Mesendoderm (in vitro differentiated cells): Measurements from ENCODE around the gene NLGN1.

Experiments
- DNase-seq: peaks from one replicate; pipeline ENCODE4 v3.0.0; 2013
- H2AK5ac ChIP-seq: 2 replicates; pipeline ENCODE4 v1.6.1; 2013; ENCODE audit warnings: low read length, inconsistent platforms
- H2BK120ac ChIP-seq: 2 replicates; pipeline ENCODE4 v1.6.1; 2013; ENCODE audit warnings: low read depth, mild to moderate bottlenecking, low read length, moderate library complexity, mixed read lengths
- H2BK15ac ChIP-seq: replicated peaks from 2 replicates; pipeline ENCODE4 v1.6.1; 2013; ENCODE audit warnings: low read depth, mild to moderate bottlenecking, moderate library complexity
- H2BK5ac ChIP-seq: 2 replicates; pipeline ENCODE4 v1.6.1; 2013; ENCODE audit warnings: low read length, inconsistent platforms
- H3K18ac ChIP-seq: 2 replicates; pipeline ENCODE4 v1.6.1; 2013; ENCODE audit warnings: mild to moderate bottlenecking, low read length, mixed read lengths
- H3K23ac ChIP-seq: one replicate; pipeline ENCODE4 v1.6.1; 2013; ENCODE audit warnings: low read length
- H3K27ac ChIP-seq: 2 replicates; pipeline ENCODE4 v1.5.1; 2013; ENCODE audit warnings: low read depth, mild to moderate bottlenecking, inconsistent platforms, low read length, moderate library complexity
- H3K27me3 ChIP-seq: 2 replicates; pipeline ENCODE4 v1.6.1; 2013; ENCODE audit warnings: low read length, control low read depth, mild to moderate bottlenecking, inconsistent platforms; ENCODE audit not compliant: insufficient read depth, poor library complexity
- H3K36me3 ChIP-seq: 2 replicates; pipeline ENCODE4 v1.6.1; 2013; ENCODE audit warnings: low read length, inconsistent platforms; ENCODE audit not compliant: control insufficient read depth, insufficient read depth
- H3K4ac ChIP-seq: one replicate; pipeline ENCODE4 v1.6.1; 2013; ENCODE audit warnings: low read depth, mild to moderate bottlenecking, low read length, moderate library complexity
- H3K4me1 ChIP-seq: 2 replicates; pipeline ENCODE4 v1.6.1; 2013; ENCODE audit warnings: low read depth, low read length, inconsistent platforms; ENCODE audit not compliant: control insufficient read depth
- H3K4me2 ChIP-seq: 2 replicates; pipeline ENCODE4 v1.6.1; 2013; ENCODE audit warnings: low read length
- H3K4me3 ChIP-seq: 2 replicates; pipeline ENCODE4 v1.5.1; 2013; ENCODE audit warnings: mild to moderate bottlenecking, low read length
- H3K56ac ChIP-seq: one replicate; pipeline ENCODE4 v1.6.1; 2013; ENCODE audit warnings: low read length
- H3K79me1 ChIP-seq: 2 replicates; pipeline ENCODE4 v1.6.1; 2013; ENCODE audit warnings: low read length, inconsistent platforms
- H3K79me2 ChIP-seq: 2 replicates; pipeline ENCODE4 v1.6.1; 2013; ENCODE audit warnings: mild to moderate bottlenecking, low read length; ENCODE audit not compliant: control insufficient read depth, insufficient read depth
- H3K9ac ChIP-seq: 2 replicates; pipeline ENCODE4 v1.6.1; 2013; ENCODE audit warnings: low read length, inconsistent platforms
- H4K5ac ChIP-seq: one replicate; pipeline ENCODE4 v1.6.1; 2013; ENCODE audit warnings: low read length
- H4K8ac ChIP-seq: one replicate; pipeline ENCODE4 v1.6.1; 2013; ENCODE audit warnings: low read depth, mild to moderate bottlenecking, control low read depth, low read length, moderate library complexity
- WGBS: extraction: QIAGEN DNeasy Blood & Tissue Kit; methylation state at CpG from one replicate; pipeline ENCODE4 v1.1.7; 2013; ENCODE audit warnings: low lambda C conversion rate, missing lambda C conversion rate; ENCODE audit not compliant: insufficient coverage; ENCODE audit errors: extremely low coverage; 5-methylcytosine and 5-hydroxymethylcytosine counted together

NLGN1 gene

GRCh38 chr3:174100744-174101143, 703.2 kb downstream of the NLGN1 start:
- no peak overlapping the region for H4K8ac ChIP-seq
- no peaks in the 10 kb centered on the region for H3K36me3 ChIP-seq
- no peak overlapping the region for H2AK5ac ChIP-seq
- H4K5ac ChIP-seq: no peak overlapping the region
- H3K9ac ChIP-seq: no peak overlapping the region
- no CpG with 5 or more reads among the region's 2 CpGs for WGBS
- no peak overlapping the region for H3K4me2 ChIP-seq
- H3K56ac ChIP-seq: no peak overlapping the region
- H3K18ac ChIP-seq: no peak overlapping the region
- no peak overlapping the region for H3K4ac ChIP-seq
- H2BK15ac ChIP-seq: no peak overlapping the region
- H3K79me1 ChIP-seq: no peaks in the 10 kb centered on the region
- no peak overlapping the region for H3K27ac ChIP-seq
- H3K4me1 ChIP-seq: no peaks in the 10 kb centered on the region
- DNase-seq: no peak
- no peak overlapping the region for H3K23ac ChIP-seq
- no peak overlapping the region for H2BK5ac ChIP-seq
- no peaks in the 10 kb centered on the region for H3K79me2 ChIP-seq
- no peak overlapping the region for H3K4me3 ChIP-seq
- H2BK120ac ChIP-seq: no peak overlapping the region
- no peaks in the 10 kb centered on the region for H3K27me3 ChIP-seq

DNA sequence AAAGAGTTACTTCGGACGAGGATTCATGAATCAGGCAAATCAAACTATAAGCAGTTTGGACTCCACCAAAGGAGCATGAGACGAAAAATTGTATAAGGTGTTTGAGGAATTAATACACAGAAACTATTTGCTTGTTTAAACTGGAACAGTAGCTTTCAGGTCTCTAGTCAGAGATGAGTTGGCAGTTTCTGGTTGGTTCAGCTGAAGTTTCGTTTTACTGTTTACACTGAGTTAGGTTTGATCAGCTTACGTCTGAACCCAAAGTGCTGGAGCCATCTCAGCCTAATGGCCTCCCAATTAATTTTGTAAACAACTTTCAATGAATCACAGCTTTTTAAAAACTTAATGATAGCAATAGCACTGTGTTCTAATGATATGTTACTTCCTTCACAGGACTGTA, 703.7 kb downstream of the NLGN1 start:
- Histone ChIP-seq H3K27me3 (no peaks in the 10 kb centered on the region), H2BK5ac (no peak overlapping the region)
- no peak for DNase-seq

DNA sequence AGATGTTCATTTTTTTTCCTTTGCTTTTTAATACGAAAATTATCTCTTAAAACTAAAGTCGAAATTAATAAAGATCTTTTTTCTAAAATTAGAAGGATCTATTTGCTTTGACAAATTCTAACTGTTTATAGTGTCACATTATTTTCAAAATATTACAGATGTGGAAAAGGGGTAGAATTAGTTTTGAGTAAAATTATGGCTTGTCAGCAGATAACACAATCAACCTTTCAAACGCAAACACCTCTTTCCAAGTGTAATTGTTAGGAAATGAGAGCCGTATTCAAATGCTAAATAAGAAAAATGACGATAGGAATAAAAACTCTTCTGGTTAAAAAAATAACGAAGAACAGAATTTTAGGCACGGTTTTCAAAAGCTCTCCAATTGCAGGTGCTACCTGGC, 704.7 kb downstream of the NLGN1 start:
- Histone ChIP-seq H3K18ac (no peak overlapping the region), H4K8ac (no peak overlapping the region), H2BK120ac (no peak overlapping the region), H3K36me3 (no peaks in the 10 kb centered on the region), H3K9ac (no peak overlapping the region), H3K27ac (no peak overlapping the region), H3K56ac (no peak overlapping the region), H2BK5ac (no peak overlapping the region), H3K79me2 (no peaks in the 10 kb centered on the region), H3K27me3 (no peaks in the 10 kb centered on the region), H4K5ac (no peak overlapping the region), H3K4ac (no peak overlapping the region), H3K4me2 (no peak overlapping the region), H2BK15ac (no peak overlapping the region), H3K4me1 (no peaks in the 10 kb centered on the region), H2AK5ac (no peak overlapping the region), H3K23ac (no peak overlapping the region), H3K79me1 (no peaks in the 10 kb centered on the region), H3K4me3 (no peak overlapping the region)
- WGBS: no CpG with 5 or more reads among the region's 7 CpGs
- DNase-seq: no peak

More for the DNA sequence above, 703.7 kb downstream of the NLGN1 start:
- Histone ChIP-seq H2AK5ac (no peak overlapping the region), H3K9ac (no peak overlapping the region), H3K4me3 (no peak overlapping the region), H3K36me3 (no peaks in the 10 kb centered on the region), H3K18ac (no peak overlapping the region), H3K23ac (no peak overlapping the region), H4K8ac (no peak overlapping the region), H3K56ac (no peak overlapping the region), H3K4ac (no peak overlapping the region), H3K27ac (no peak overlapping the region), H4K5ac (no peak overlapping the region), H3K79me1 (no peaks in the 10 kb centered on the region), H3K4me2 (no peak overlapping the region), H3K4me1 (no peaks in the 10 kb centered on the region), H2BK120ac (no peak overlapping the region), H2BK15ac (no peak overlapping the region), H3K79me2 (no peaks in the 10 kb centered on the region)
- WGBS: no CpG with 5 or more reads among the region's 5 CpGs

DNA sequence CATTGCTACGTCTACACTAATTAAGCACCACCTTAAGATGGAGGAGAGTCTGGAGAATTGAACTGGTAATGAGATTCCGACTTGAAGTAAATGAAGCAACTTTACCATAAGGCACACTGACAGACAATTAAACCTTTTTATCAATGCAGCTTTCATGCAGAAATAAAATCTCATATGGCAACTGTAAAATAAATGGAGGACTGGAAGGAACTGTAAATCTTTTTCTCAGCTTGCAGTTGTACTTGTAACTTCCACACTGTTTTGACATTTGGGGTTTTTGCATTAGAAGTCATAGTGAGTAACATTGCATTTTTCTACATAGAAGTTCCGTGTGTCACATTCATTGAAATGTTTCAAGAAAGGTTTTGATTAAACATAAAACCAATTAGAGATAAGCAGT, 705.3 kb downstream of the NLGN1 start:
- H4K8ac ChIP-seq: no peak overlapping the region
- no peak for DNase-seq
- H3K56ac ChIP-seq: no peak overlapping the region
- H2BK120ac ChIP-seq: no peak overlapping the region
- no peak overlapping the region for H2BK15ac ChIP-seq
- no peak overlapping the region for H3K9ac ChIP-seq
- no peak overlapping the region for H3K18ac ChIP-seq
- no peak overlapping the region for H2BK5ac ChIP-seq
- H3K4me3 ChIP-seq: no peak overlapping the region
- no CpG with 5 or more reads among the region's 3 CpGs for WGBS
- H3K23ac ChIP-seq: no peak overlapping the region
- H2AK5ac ChIP-seq: no peak overlapping the region
- H3K4me2 ChIP-seq: no peak overlapping the region
- H3K4ac ChIP-seq: no peak overlapping the region
- no peak overlapping the region for H3K27ac ChIP-seq
- H3K79me1 ChIP-seq: no peaks in the 10 kb centered on the region
- H3K36me3 ChIP-seq: no peaks in the 10 kb centered on the region
- no peaks in the 10 kb centered on the region for H3K79me2 ChIP-seq
- no peak overlapping the region for H4K5ac ChIP-seq
- no peaks in the 10 kb centered on the region for H3K4me1 ChIP-seq
- no peaks in the 10 kb centered on the region for H3K27me3 ChIP-seq

DNA sequence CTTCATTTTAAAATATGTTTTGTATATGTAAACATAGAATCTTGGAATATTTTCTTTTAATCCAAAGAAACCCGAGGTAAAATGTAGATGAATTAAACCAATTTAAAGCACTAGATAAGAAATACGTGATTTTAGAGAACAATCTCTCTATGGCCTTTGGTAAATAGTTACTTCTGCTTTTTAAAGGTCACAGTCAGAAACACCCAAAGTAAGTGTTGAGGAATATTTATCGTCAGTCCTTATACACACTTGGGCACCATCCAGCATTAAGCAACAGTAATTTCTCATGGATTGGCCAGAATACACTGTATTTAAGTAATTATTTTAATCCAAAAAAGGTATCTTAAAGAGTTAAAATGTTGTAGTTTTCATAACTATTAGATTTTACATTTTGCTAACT, 713.2 kb downstream of the NLGN1 start:
- no CpG with 5 or more reads among the region's 3 CpGs for WGBS
- Histone ChIP-seq H3K79me1 (no peaks in the 10 kb centered on the region), H3K4me2 (no peak overlapping the region), H2AK5ac (no peak overlapping the region), H3K56ac (no peak overlapping the region), H4K5ac (no peak overlapping the region), H3K9ac (no peak overlapping the region), H2BK5ac (no peak overlapping the region), H3K4me1 (no peaks in the 10 kb centered on the region), H2BK120ac (no peak overlapping the region), H3K36me3 (no peaks in the 10 kb centered on the region), H3K4ac (no peak overlapping the region), H4K8ac (no peak overlapping the region), H3K18ac (no peak overlapping the region), H3K27me3 (no peaks in the 10 kb centered on the region), H2BK15ac (no peak overlapping the region), H3K4me3 (no peak overlapping the region), H3K27ac (no peak overlapping the region), H3K79me2 (no peaks in the 10 kb centered on the region), H3K23ac (no peak overlapping the region)
- no peak for DNase-seq

DNA sequence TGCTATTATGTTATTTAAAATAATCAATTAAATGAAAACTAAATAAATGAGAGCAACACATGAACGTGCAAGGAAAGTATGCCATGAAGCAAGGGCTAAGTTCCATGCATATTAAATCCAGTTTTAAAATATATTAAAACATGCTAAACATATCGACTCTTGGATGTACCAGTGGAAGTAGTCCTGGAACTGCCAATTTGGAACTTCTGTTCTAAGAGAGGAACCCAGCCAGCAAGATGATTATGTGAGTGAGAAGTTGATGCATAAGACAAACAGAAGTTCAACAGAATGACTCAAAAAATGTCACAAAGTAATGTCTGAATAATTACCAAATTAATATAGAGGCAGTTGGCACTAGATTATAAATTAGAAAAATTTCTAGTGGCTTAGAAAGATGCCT, 714.2 kb downstream of the NLGN1 start:
- Histone ChIP-seq H3K79me1 (no peaks in the 10 kb centered on the region), H3K9ac (no peak overlapping the region), H3K79me2 (no peaks in the 10 kb centered on the region), H3K23ac (no peak overlapping the region), H4K5ac (no peak overlapping the region), H3K18ac (no peak overlapping the region), H3K4ac (no peak overlapping the region), H3K4me1 (no peaks in the 10 kb centered on the region), H3K4me3 (no peak overlapping the region), H4K8ac (no peak overlapping the region), H3K56ac (no peak overlapping the region), H2AK5ac (no peak overlapping the region), H2BK120ac (no peak overlapping the region), H3K36me3 (no peaks in the 10 kb centered on the region), H2BK5ac (no peak overlapping the region), H2BK15ac (no peak overlapping the region), H3K4me2 (no peak overlapping the region), H3K27me3 (no peaks in the 10 kb centered on the region), H3K27ac (no peak overlapping the region)
- DNase-seq: no peak
- WGBS: no CpG with 5 or more reads among the region's 2 CpGs
